HCT116 (cell line): ENCODE data around the gene PALM2AKAP2. TPM values are rescaled to one million over a fixed set of nuclear protein-coding genes. Genes with fewer than 3 reads are reported as not detected.

ENCODE experiments used
- ATAC-seq: fragments of 200-7000 bp; cut with Tn5 transposase; 2 replicates; pipeline ENCODE4 v1.9.1; 2020; ENCODE audit warnings: mild to moderate bottlenecking, moderate library complexity
- BruUV-seq: library from RNA; stranded (reverse); fragments of 400-500 nt; replicated peaks from 2 replicates; lab custom pipeline; 2021; lab: Mats Ljungman, UMichigan
- CTCF ChIA-PET: fragments of 300-600 bp; sonication (Branson Sonifier 250); formaldehyde crosslinking; loops from one replicate; lab custom pipeline; 2021; ENCODE audit warnings: antibody characterized with exemption; lab: Charles Lee
- POLR2A ChIA-PET: fragments of 300-600, 350-600 bp; sonication (Branson Sonifier 250); formaldehyde crosslinking; loops from one replicate; lab custom pipeline; 2021; ENCODE audit warnings: antibody characterized with exemption; lab: Charles Lee
- RAD21 ChIA-PET, 2 experiments: fragments of 300-600 bp; sonication (Branson Sonifier 250); formaldehyde crosslinking; loops; one replicate each; lab custom pipeline; 2023; ENCODE audit warnings: low total read pairs in 2 of 2; ENCODE audit not compliant: uncharacterized antibody in 2 of 2, unreplicated experiment in 2 of 2, low non-redundant PET in 1 of 2; lab: Charles Lee
- DNase-seq: peaks from one replicate; pipeline ENCODE4 v3.0.0-alpha.2; 2010; ENCODE audit warnings: low read depth, low spot score
- H2AFZ ChIP-seq: fragments of 200-600 bp; shearing (Covaris generic), sonication (generic); 2 replicates; pipeline ENCODE4 v1.6.1; 2017; ENCODE audit warnings: low read depth, mixed run types, mixed read lengths, antibody characterized with exemption, low read length; ENCODE audit not compliant: poor library complexity, severe bottlenecking
- H3K27ac ChIP-seq: 2 replicates; pipeline ENCODE4 v1.5.1; 2012; ENCODE audit warnings: low read depth, low read length
- H3K27me3 ChIP-seq: fragments of 200-600 bp; sonication (generic); 2 replicates; pipeline ENCODE4 v1.6.1; 2016; ENCODE audit warnings: mixed run types, low read length, mixed read lengths; ENCODE audit not compliant: insufficient read depth
- H3K36me3 ChIP-seq, 2 experiments: fragments of 200-500 bp in 1 of 2; fragments of 200-600 bp in 1 of 2; sonication (Bioruptor generic) in 1 of 2; sonication (generic) in 1 of 2; 2 replicates each; pipeline versions ENCODE4 v1.5.1 to v1.6.1; 2014 to 2016; ENCODE audit warnings: low read length in 2 of 2, inconsistent platforms in 1 of 2, mixed read lengths in 1 of 2, mixed run types in 1 of 2; ENCODE audit not compliant: insufficient read depth in 2 of 2, control insufficient read depth in 1 of 2
- H3K4me1 ChIP-seq, 2 experiments: fragments of 200-600 bp in 1 of 2; sonication (generic) in 1 of 2; 2 replicates each; pipeline versions ENCODE4 v1.5.1 to v1.6.1; 2012 to 2017; ENCODE audit warnings: low read length in 2 of 2, inconsistent platforms in 1 of 2, mild to moderate bottlenecking in 1 of 2, mixed read lengths in 1 of 2, mixed run types in 1 of 2, moderate library complexity in 1 of 2; ENCODE audit not compliant: insufficient read depth in 2 of 2, control insufficient read depth in 1 of 2
- H3K4me2 ChIP-seq: fragments of 200-600 bp; sonication (generic); 2 replicates; pipeline ENCODE4 v1.6.1; 2017; ENCODE audit warnings: mixed run types, low read length, mixed read lengths
- H3K4me3 ChIP-seq, 2 experiments: fragments of 200-600 bp in 1 of 2; sonication (generic) in 1 of 2; replicated peaks in 1 of 2; 2 replicates each; pipeline ENCODE4 v1.5.1; 2011 to 2016; ENCODE audit warnings: low read length in 2 of 2, control low read depth in 1 of 2, low read depth in 1 of 2, mild to moderate bottlenecking in 1 of 2, mixed read lengths in 1 of 2, mixed run types in 1 of 2
- H3K79me2 ChIP-seq: fragments of 200-600 bp; sonication (generic); 2 replicates; pipeline ENCODE4 v1.6.1; 2017; ENCODE audit warnings: mild to moderate bottlenecking, mixed run types, low read length, moderate library complexity, mixed read lengths; ENCODE audit not compliant: insufficient read depth
- H3K9ac ChIP-seq: fragments of 200-600 bp; sonication (generic); 2 replicates; pipeline ENCODE4 v1.6.1; 2016; ENCODE audit warnings: low read length, mixed read lengths
- H3K9me2 ChIP-seq: fragments of 200-600 bp; sonication (generic), shearing (Covaris generic); 2 replicates; pipeline ENCODE4 v1.6.1; 2017; ENCODE audit warnings: mixed run types, mild to moderate bottlenecking, moderate library complexity; ENCODE audit not compliant: insufficient read depth
- H3K9me3 ChIP-seq, 2 experiments: fragments of 200-500 bp in 1 of 2; fragments of 200-600 bp in 1 of 2; sonication (Bioruptor generic) in 1 of 2; sonication (generic) in 1 of 2; 2 replicates each; pipeline ENCODE4 v1.6.1; 2014 to 2017; ENCODE audit warnings: low read length in 2 of 2, mixed read lengths in 2 of 2, inconsistent platforms in 1 of 2, low read depth in 1 of 2, mild to moderate bottlenecking in 1 of 2, mixed run types in 1 of 2, moderate library complexity in 1 of 2; ENCODE audit not compliant: control insufficient read depth in 1 of 2, insufficient read depth in 1 of 2
- H4K20me1 ChIP-seq: fragments of 200-600 bp; sonication (generic), shearing (Covaris generic); 2 replicates; pipeline ENCODE4 v1.6.1; 2017; ENCODE audit warnings: mixed run types, mild to moderate bottlenecking, moderate library complexity; ENCODE audit not compliant: insufficient read depth
- POLR2AphosphoS5 ChIP-seq: IDR thresholded peaks from 2 replicates; pipeline ENCODE4 v1.6.1; 2011; ENCODE audit warnings: mild to moderate bottlenecking, low read depth, low read length, moderate library complexity
- ZBTB33 ChIP-seq: IDR thresholded peaks from 2 replicates; pipeline ENCODE4 v1.6.1; 2011; ENCODE audit warnings: mild to moderate bottlenecking, low read length, moderate library complexity; ENCODE audit not compliant: insufficient replicate concordance; ENCODE audit errors: extremely low read depth
- intact Hi-C: fragments of 100-400 bp; cut with micrococcal nuclease; formaldehyde crosslinking; loops from 2 replicates; pipeline ENCODE4 v1.10.0; 2022
- total RNA-seq: library from RNA; stranded (reverse); gene quantifications from one replicate; pipeline ENCODE4 v1.2.1, GENCODE V29; 2021; ENCODE audit not compliant: unreplicated experiment
- TF ChIP-seq, protein P1 (sequence below): IDR thresholded peaks from 2 replicates; pipeline ENCODE4 v1.6.1; 2012; ENCODE audit warnings: low read depth
- TF ChIP-seq, protein P2 (sequence below), 3 experiments: fragments of 200-600 bp in 1 of 3; sonication (generic) in 1 of 3; IDR thresholded peaks in 2 of 3; conservative IDR thresholded peaks in 1 of 3; 2 replicates each; pipeline ENCODE4 v1.5.1; 2012 to 2017; ENCODE audit warnings: low read depth in 2 of 3, low read length in 2 of 3, antibody characterized with exemption in 1 of 3, borderline replicate concordance in 1 of 3, control low read depth in 1 of 3, mild to moderate bottlenecking in 1 of 3, mixed read lengths in 1 of 3, mixed run types in 1 of 3, moderate library complexity in 1 of 3; ENCODE audit not compliant: insufficient read depth in 1 of 3

Gene PALM2AKAP2
- total RNA-seq, 1 experiment from 2014 or later = 0.34 TPM

DNA sequence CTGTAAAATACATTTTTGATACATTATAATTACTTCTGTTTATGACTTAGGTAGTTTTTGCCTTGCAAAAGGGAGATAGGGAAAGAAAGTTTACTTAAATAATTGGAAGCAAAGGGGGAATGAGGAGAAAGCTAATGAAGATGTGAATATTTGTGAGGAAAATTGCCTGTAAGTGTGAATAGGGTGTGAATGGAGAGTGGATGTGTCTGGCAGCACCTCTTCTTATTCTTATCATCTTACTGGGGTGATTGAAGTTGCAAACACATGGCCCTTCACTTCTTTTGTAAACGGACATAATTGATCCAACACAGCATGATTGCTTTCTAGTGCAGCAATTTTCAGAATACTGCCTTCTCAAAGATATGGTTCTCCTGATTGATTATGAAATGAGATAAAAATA, 46.6 kb downstream of the PALM2AKAP2 start (continued):
- TF ChIP-seq ZBTB33 = no peak
- TF ChIP-seq, protein P1, sequence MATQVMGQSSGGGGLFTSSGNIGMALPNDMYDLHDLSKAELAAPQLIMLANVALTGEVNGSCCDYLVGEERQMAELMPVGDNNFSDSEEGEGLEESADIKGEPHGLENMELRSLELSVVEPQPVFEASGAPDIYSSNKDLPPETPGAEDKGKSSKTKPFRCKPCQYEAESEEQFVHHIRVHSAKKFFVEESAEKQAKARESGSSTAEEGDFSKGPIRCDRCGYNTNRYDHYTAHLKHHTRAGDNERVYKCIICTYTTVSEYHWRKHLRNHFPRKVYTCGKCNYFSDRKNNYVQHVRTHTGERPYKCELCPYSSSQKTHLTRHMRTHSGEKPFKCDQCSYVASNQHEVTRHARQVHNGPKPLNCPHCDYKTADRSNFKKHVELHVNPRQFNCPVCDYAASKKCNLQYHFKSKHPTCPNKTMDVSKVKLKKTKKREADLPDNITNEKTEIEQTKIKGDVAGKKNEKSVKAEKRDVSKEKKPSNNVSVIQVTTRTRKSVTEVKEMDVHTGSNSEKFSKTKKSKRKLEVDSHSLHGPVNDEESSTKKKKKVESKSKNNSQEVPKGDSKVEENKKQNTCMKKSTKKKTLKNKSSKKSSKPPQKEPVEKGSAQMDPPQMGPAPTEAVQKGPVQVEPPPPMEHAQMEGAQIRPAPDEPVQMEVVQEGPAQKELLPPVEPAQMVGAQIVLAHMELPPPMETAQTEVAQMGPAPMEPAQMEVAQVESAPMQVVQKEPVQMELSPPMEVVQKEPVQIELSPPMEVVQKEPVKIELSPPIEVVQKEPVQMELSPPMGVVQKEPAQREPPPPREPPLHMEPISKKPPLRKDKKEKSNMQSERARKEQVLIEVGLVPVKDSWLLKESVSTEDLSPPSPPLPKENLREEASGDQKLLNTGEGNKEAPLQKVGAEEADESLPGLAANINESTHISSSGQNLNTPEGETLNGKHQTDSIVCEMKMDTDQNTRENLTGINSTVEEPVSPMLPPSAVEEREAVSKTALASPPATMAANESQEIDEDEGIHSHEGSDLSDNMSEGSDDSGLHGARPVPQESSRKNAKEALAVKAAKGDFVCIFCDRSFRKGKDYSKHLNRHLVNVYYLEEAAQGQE = no peak

- H4K20me1 ChIP-seq = no peaks in the 10 kb centered on the region
- TF ChIP-seq, protein P2, sequence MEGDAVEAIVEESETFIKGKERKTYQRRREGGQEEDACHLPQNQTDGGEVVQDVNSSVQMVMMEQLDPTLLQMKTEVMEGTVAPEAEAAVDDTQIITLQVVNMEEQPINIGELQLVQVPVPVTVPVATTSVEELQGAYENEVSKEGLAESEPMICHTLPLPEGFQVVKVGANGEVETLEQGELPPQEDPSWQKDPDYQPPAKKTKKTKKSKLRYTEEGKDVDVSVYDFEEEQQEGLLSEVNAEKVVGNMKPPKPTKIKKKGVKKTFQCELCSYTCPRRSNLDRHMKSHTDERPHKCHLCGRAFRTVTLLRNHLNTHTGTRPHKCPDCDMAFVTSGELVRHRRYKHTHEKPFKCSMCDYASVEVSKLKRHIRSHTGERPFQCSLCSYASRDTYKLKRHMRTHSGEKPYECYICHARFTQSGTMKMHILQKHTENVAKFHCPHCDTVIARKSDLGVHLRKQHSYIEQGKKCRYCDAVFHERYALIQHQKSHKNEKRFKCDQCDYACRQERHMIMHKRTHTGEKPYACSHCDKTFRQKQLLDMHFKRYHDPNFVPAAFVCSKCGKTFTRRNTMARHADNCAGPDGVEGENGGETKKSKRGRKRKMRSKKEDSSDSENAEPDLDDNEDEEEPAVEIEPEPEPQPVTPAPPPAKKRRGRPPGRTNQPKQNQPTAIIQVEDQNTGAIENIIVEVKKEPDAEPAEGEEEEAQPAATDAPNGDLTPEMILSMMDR (IDR thresholded peaks at IDR 0.05 in 2 of 3, conservative IDR thresholded peaks at IDR 0.05 in 1 of 3; ENCODE audit: borderline replicate concordance in 1 of 3, insufficient read depth in 1 of 3, low read depth in 2 of 3, low read length in 2 of 3) = no peak
- no peak for TF ChIP-seq POLR2AphosphoS5
- peaks cover 34% of the 10 kb centered on the region for H3K27me3 ChIP-seq
- no peaks in the 10 kb centered on the region for H3K9me3 ChIP-seq
- H3K4me3 ChIP-seq = no peak overlapping the region
- H2AFZ ChIP-seq = no peak overlapping the region
- H3K27ac ChIP-seq = no peak overlapping the region
- RAD21 ChIA-PET = no interaction called here
- ATAC-seq (no peak), DNase-seq (no peak)
- intact Hi-C loops = no loop called here
- CTCF ChIA-PET = interaction anchor here (1.0 kb wide), 1 partner anchor 10 kb away, joined by 5 read pairs; no protein-coding TSS in a partner anchor
- no TSS peak for BruUV-seq
- H3K36me3 ChIP-seq = no peaks in the 10 kb centered on the region
- POLR2A ChIA-PET = no interaction called here
- H3K79me2 ChIP-seq = no peaks in the 10 kb centered on the region
- no peak overlapping the region for H3K9ac ChIP-seq
- no peaks in the 10 kb centered on the region for H3K4me1 ChIP-seq
- H3K9me2 ChIP-seq = no peaks in the 10 kb centered on the region
- H3K4me2 ChIP-seq = no peak overlapping the region
Observed at GRCh38 chr9:109828254-109828653, 48.3 kb downstream of the PALM2AKAP2 start.
